Ovary (tissue), 3 donors: Measurements from ENCODE around the gene SH3PXD2A.

Experiments
- EP300 ChIP-seq: sonication (generic); formaldehyde crosslinking; IDR thresholded peaks from one replicate; pipeline ENCODE4 v1.6.1; 2017; ENCODE audit warnings: antibody characterized with exemption
- POLR2A ChIP-seq: fragments of 450-650 bp; IDR thresholded peaks from one replicate; pipeline ENCODE4 v1.6.1; 2017; ENCODE audit warnings: antibody characterized with exemption, mild to moderate bottlenecking, moderate library complexity
- TF ChIP-seq, protein P1 (sequence below), 3 donors: fragments of 450-650 bp in 2 of 3; fragments of 200-600 bp in 1 of 3; IDR thresholded peaks; one replicate each; pipeline versions ENCODE4 v1.5.1 to v1.8.0; 2016 to 2022; ENCODE audit warnings: antibody characterized with exemption in 3 of 3, mild to moderate bottlenecking in 1 of 3
- donor health status: DM: no; HTN: no; CAD: no.

DNA sequence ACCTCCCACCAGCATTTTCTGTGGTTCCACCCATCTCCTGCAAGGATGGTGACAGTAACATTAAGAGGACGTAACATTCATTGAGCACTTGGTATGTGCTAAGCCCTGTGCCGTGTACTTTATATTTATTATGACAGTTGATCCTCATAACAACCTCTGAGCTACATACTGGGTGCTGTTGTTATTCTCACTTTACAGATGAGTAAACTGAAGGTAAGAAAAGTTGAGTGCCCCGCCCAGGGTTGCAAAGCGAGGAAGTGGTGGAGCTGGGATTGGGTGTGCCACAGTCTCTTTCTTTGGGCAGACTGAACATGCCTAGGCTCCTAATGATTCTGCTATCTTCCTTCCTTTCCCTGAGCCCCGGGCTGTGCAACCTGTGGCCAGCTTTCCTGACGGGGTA, 107.4 kb downstream of the SH3PXD2A start:
- TF ChIP-seq POLR2A, result no peak
- TF ChIP-seq, protein P1, sequence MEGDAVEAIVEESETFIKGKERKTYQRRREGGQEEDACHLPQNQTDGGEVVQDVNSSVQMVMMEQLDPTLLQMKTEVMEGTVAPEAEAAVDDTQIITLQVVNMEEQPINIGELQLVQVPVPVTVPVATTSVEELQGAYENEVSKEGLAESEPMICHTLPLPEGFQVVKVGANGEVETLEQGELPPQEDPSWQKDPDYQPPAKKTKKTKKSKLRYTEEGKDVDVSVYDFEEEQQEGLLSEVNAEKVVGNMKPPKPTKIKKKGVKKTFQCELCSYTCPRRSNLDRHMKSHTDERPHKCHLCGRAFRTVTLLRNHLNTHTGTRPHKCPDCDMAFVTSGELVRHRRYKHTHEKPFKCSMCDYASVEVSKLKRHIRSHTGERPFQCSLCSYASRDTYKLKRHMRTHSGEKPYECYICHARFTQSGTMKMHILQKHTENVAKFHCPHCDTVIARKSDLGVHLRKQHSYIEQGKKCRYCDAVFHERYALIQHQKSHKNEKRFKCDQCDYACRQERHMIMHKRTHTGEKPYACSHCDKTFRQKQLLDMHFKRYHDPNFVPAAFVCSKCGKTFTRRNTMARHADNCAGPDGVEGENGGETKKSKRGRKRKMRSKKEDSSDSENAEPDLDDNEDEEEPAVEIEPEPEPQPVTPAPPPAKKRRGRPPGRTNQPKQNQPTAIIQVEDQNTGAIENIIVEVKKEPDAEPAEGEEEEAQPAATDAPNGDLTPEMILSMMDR (IDR thresholded peaks at IDR 0.05), result no peak
- no peak for TF ChIP-seq EP300
